SK-N-SH (cell line): ENCODE data around the gene SEPSECS. TPM values are rescaled to one million over a fixed set of nuclear protein-coding genes. Genes with fewer than 3 reads are reported as not detected.

Source experiments
- CTCF ChIA-PET: fragments of 300-600, 350-600 bp; formaldehyde crosslinking; extraction: SDS; loops from one replicate; lab custom pipeline; 2021; lab: Yijun Ruan, JAX
- POLR2A ChIA-PET: fragments of 350-600 bp; sonication (Branson Sonifier 250); formaldehyde crosslinking; extraction: SDS; loops from one replicate; lab custom pipeline; 2020; ENCODE audit warnings: antibody characterized with exemption, inconsistent platforms; lab: Yijun Ruan, JAX
- DNase-seq: peaks from one replicate; pipeline ENCODE4 v3.0.0; 2012
- H2AFZ ChIP-seq: fragments of 200-600 bp; sonication (generic); 2 replicates; pipeline ENCODE4 v1.8.1; 2016; ENCODE audit warnings: antibody characterized with exemption, mild to moderate bottlenecking, low read depth
- H3F3A ChIP-seq: fragments of 200-600 bp; sonication (generic); replicated peaks from 2 replicates; pipeline ENCODE3; 2016; ENCODE audit warnings: antibody characterized with exemption, mild to moderate bottlenecking; ENCODE audit not compliant: insufficient read depth
- H3K27ac ChIP-seq, 2 experiments: fragments of 200-500 bp in 1 of 2; fragments of 200-600 bp in 1 of 2; sonication (Bioruptor generic) in 1 of 2; sonication (generic), shearing (Covaris generic) in 1 of 2; 2 replicates each; pipeline versions ENCODE4 v1.5.1 to v1.6.1; 2014 to 2016; ENCODE audit warnings: low read depth in 2 of 2, inconsistent platforms in 1 of 2, low read length in 1 of 2, mild to moderate bottlenecking in 1 of 2, mixed read lengths in 1 of 2
- H3K27me3 ChIP-seq: fragments of 200-600 bp; sonication (generic), shearing (Covaris generic); 2 replicates; pipeline ENCODE4 v1.6.1; 2016; ENCODE audit warnings: mixed run types; ENCODE audit not compliant: insufficient read depth
- H3K36me3 ChIP-seq, 2 experiments: fragments of 200-500 bp in 1 of 2; fragments of 200-600 bp in 1 of 2; sonication (Bioruptor generic) in 1 of 2; sonication (generic) in 1 of 2; replicated peaks in 1 of 2; 2 replicates each; pipeline versions ENCODE3 to v1.5.1; 2014 to 2016; ENCODE audit warnings: low read length in 1 of 2, mild to moderate bottlenecking in 1 of 2; ENCODE audit not compliant: insufficient read depth in 2 of 2, control insufficient read depth in 1 of 2
- H3K4me1 ChIP-seq, 2 experiments: fragments of 200-500 bp in 1 of 2; fragments of 200-600 bp in 1 of 2; sonication (Bioruptor generic) in 1 of 2; sonication (generic), shearing (Covaris generic) in 1 of 2; 2 replicates each; pipeline versions ENCODE4 v1.5.1 to v1.6.1; 2014 to 2016; ENCODE audit warnings: low read depth in 1 of 2, low read length in 1 of 2, mixed run types in 1 of 2; ENCODE audit not compliant: insufficient read depth in 2 of 2, control insufficient read depth in 1 of 2
- H3K4me2 ChIP-seq: fragments of 200-600 bp; sonication (generic), shearing (Covaris generic); 2 replicates; pipeline ENCODE4 v1.6.1; 2017; ENCODE audit warnings: mixed run types
- H3K4me3 ChIP-seq, 2 experiments: fragments of 200-500 bp in 1 of 2; fragments of 200-600 bp in 1 of 2; sonication (Bioruptor generic) in 1 of 2; sonication (generic), shearing (Covaris generic) in 1 of 2; 2 replicates each; pipeline versions ENCODE4 v1.5.1 to v1.8.1; 2014 to 2016; ENCODE audit warnings: low read depth in 2 of 2, inconsistent platforms in 1 of 2, low read length in 1 of 2, mild to moderate bottlenecking in 1 of 2, mixed read lengths in 1 of 2, moderate library complexity in 1 of 2
- H3K79me2 ChIP-seq: fragments of 200-600 bp; sonication (generic); 2 replicates; pipeline ENCODE4 v1.8.1; 2017; ENCODE audit warnings: mild to moderate bottlenecking; ENCODE audit not compliant: insufficient read depth
- H3K9ac ChIP-seq: fragments of 200-600 bp; sonication (generic); 2 replicates; pipeline ENCODE4 v1.6.1; 2017; ENCODE audit warnings: mixed run types
- H3K9me2 ChIP-seq: fragments of 200-600 bp; sonication (generic); 2 replicates; pipeline ENCODE4 v1.6.1; 2017; ENCODE audit warnings: mixed run types
- H3K9me3 ChIP-seq: fragments of 200-600 bp; sonication (generic); 2 replicates; pipeline ENCODE4 v1.6.1; 2017; ENCODE audit warnings: mixed run types, mild to moderate bottlenecking, moderate library complexity
- H4K20me1 ChIP-seq: fragments of 200-600 bp; sonication (generic); 2 replicates; pipeline ENCODE4 v1.6.1; 2017; ENCODE audit warnings: mild to moderate bottlenecking, mixed run types; ENCODE audit not compliant: insufficient read depth
- CTCF ChIP-seq: fragments of 200-600 bp; sonication (generic); IDR thresholded peaks from 2 replicates; pipeline ENCODE4 v1.6.1; 2017; ENCODE audit warnings: antibody characterized with exemption, mild to moderate bottlenecking, moderate library complexity
- EP300 ChIP-seq, 2 experiments: IDR thresholded peaks; 2 replicates each; pipeline versions ENCODE4 v1.4.0 to v1.6.1; 2012; ENCODE audit warnings: borderline replicate concordance in 1 of 2, low read depth in 1 of 2, low read length in 1 of 2
- MXI1 ChIP-seq: IDR thresholded peaks from 2 replicates; pipeline ENCODE4 v1.6.1; 2012; ENCODE audit warnings: mild to moderate bottlenecking, low read depth, low read length, improper control_type of control experiment
- PBX3 ChIP-seq: IDR thresholded peaks from 2 replicates; pipeline ENCODE4; 2012
- RCOR1 ChIP-seq: fragments of 150-350 bp; IDR thresholded peaks from 2 replicates; pipeline ENCODE4 v1.6.1; 2017; ENCODE audit warnings: antibody characterized with exemption, low read length
- RXRA ChIP-seq: IDR thresholded peaks from 2 replicates; pipeline ENCODE4 v1.4.0; 2012; ENCODE audit warnings: low read depth, mild to moderate bottlenecking, borderline replicate concordance
- TEAD4 ChIP-seq: IDR thresholded peaks from 2 replicates; pipeline ENCODE4 v1.4.0; 2012; ENCODE audit warnings: mild to moderate bottlenecking, borderline replicate concordance; ENCODE audit not compliant: insufficient read depth
- WGBS: methylation state at CpG from one replicate; pipeline ENCODE4 v1.1.6; 2017; ENCODE audit warnings: low lambda C conversion rate; 5-methylcytosine and 5-hydroxymethylcytosine counted together
- polyA plus RNA-seq, 3 experiments: library from polyadenylated mRNA; depleted of rRNA; stranded (reverse); fragments of >200 nt; gene quantifications; 2 replicates each; pipeline ENCODE4 v1.2.3, GENCODE V29; 2012
- TF ChIP-seq, protein P1 (sequence below): IDR thresholded peaks from 2 replicates; pipeline ENCODE4 v1.6.1; 2012; ENCODE audit warnings: mild to moderate bottlenecking, low read depth, low read length, moderate library complexity

Gene SEPSECS
- polyA plus RNA-seq, 1 of the 3 experiments (the other 2 are of a cell fraction): 2.0 TPM

DNA sequence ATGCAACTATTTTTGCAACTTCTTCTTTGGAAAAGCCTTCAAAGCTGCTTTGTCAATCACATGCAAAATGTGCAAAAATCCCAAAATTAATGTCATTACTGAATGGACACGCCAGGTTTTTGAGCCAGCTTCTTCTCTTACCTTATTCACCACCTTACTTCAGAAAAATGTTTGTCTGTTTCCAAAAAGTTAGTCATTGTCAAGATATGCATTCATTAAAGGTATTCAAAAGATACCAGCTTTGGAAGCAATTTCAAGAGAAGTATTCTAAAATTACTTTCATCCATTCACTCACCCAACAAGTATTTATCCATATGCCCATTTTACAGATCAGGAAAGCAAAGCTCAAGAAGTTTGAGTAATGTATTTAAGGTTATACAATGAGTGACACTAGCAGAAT, 2.3 kb upstream of the SEPSECS start (continued):
- TF ChIP-seq CTCF (no peak), MXI1 (no peak), PBX3 (no peak)

- Histone ChIP-seq H4K20me1 (no peaks in the 10 kb centered on the region), H3K27ac (peak overlapping the region; percentile 75 to 86), H2AFZ (peak overlapping the region; percentile 89), H3K79me2 (no peaks in the 10 kb centered on the region; the same call in 1 of the 2 replicates), H3K4me3 (peak overlapping the region; percentile 84 to 93), H3K9me2 (no peaks in the 10 kb centered on the region), H3K9ac (peak overlapping the region; percentile 70; the same call in 1 of the 2 replicates), H3K4me2 (peak overlapping the region; percentile 89), H3K36me3 (peaks cover 0 to 20% of the 10 kb centered on the region in 2 experiments), H3F3A (peaks cover 21% of the 10 kb centered on the region), H3K27me3 (no peaks in the 10 kb centered on the region), H3K9me3 (no peaks in the 10 kb centered on the region), H3K4me1 (peaks cover 0 to 14% of the 10 kb centered on the region in 2 experiments; a peak in 2 of 4 replicates)
- no peak for DNase-seq
- POLR2A ChIA-PET: no interaction called here
- WGBS: 34% methylated on average over 2 of the region's 2 CpGs
- CTCF ChIA-PET: interaction anchor here (0.7 to 1.4 kb wide), 4 partner anchors 14 to 606 kb away, joined by 3 to 5 read pairs (median 4); partner anchors contain the start of gene ZCCHC4
- TF ChIP-seq EP300 (IDR thresholded peaks at IDR 0.05; ENCODE audit: borderline replicate concordance in 1 of 2, low read depth in 1 of 2, low read length in 1 of 2) (no peak), RCOR1 (no peak), TEAD4 (no peak), RXRA (no peak)
- TF ChIP-seq, protein P1, sequence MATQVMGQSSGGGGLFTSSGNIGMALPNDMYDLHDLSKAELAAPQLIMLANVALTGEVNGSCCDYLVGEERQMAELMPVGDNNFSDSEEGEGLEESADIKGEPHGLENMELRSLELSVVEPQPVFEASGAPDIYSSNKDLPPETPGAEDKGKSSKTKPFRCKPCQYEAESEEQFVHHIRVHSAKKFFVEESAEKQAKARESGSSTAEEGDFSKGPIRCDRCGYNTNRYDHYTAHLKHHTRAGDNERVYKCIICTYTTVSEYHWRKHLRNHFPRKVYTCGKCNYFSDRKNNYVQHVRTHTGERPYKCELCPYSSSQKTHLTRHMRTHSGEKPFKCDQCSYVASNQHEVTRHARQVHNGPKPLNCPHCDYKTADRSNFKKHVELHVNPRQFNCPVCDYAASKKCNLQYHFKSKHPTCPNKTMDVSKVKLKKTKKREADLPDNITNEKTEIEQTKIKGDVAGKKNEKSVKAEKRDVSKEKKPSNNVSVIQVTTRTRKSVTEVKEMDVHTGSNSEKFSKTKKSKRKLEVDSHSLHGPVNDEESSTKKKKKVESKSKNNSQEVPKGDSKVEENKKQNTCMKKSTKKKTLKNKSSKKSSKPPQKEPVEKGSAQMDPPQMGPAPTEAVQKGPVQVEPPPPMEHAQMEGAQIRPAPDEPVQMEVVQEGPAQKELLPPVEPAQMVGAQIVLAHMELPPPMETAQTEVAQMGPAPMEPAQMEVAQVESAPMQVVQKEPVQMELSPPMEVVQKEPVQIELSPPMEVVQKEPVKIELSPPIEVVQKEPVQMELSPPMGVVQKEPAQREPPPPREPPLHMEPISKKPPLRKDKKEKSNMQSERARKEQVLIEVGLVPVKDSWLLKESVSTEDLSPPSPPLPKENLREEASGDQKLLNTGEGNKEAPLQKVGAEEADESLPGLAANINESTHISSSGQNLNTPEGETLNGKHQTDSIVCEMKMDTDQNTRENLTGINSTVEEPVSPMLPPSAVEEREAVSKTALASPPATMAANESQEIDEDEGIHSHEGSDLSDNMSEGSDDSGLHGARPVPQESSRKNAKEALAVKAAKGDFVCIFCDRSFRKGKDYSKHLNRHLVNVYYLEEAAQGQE: no peak
Measured at GRCh38 chr4:25161593-25161950, 1.3 kb upstream of the SEPSECS start.
